NCI-H2227 treated with DMSO at 0.1 percent for 48 hours (cell line): ENCODE measurements around the gene NUCB1.
A peak's percentile ranks its signal among the peaks of the same experiment; 100 is the strongest.
"Not testable (repeated sequence)": the region's sequence is repeated elsewhere in the genome, so short reads cannot be mapped to it uniquely, and the experiment has no call there.

Experiments used
- DNase-seq: peaks from one replicate; lab custom pipeline; 2025; lab: John Stamatoyannopoulos, UW

NUCB1 gene

GRCh38 chr19:48906324-48906723 lies 6.2 kb downstream of the NUCB1 start:
- no peak for DNase-seq

DNA sequence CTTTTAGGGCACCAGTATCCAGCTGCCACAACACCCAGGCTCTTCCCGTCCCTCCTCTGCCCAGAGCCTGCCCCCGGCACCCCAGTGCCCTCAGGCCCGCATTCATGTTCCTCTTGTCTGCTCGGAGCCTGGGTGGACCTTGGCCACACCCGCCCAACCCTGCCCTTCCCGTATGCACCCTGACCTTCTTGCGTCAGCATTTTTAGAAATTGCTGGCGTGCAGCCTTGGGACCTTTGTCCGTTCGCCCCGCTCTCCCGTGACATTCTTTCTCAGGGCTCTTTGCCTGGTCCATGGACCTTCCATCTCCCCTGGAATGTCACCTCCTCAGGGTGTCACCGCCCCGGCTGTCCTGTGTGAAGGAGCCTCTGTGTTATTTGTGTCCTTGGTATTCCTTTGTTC lies 7.6 kb downstream of the NUCB1 start:
- DNase-seq, result no peak

GRCh38 chr19:48909424-48910077 lies 9.4 kb downstream of the NUCB1 start:
- DNase-seq, result not testable (repeated sequence)

- DNase-seq, result no peak
Measured at GRCh38 chr19:48910803-48911202, 10.7 kb downstream of the NUCB1 start.

- no peak for DNase-seq
Measured at GRCh38 chr19:48913114-48913889, 13.2 kb downstream of the NUCB1 start.

DNA sequence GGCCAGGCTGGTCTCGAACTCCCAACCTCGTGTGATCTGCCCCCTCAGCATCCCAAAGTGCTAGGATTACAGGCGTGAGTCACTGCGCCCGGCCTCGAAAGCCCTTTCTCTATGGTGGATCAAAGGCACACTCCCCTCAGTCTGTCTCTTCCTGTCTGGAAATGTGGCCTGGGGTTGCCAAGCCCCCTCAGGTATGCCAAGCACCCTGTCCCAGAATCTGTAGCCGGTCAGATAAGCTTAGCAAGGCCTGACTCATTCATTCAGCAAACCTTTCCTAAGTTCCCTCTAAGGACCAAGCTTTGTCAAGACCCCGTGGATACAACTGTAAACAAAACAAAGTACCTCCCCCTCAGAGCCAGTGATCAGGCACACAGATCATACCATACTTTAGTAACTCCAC lies 14.1 kb downstream of the NUCB1 start:
- DNase-seq, result no peak

GRCh38 chr19:48915757-48916156 lies 15.6 kb downstream of the NUCB1 start:
- no peak for DNase-seq

DNA sequence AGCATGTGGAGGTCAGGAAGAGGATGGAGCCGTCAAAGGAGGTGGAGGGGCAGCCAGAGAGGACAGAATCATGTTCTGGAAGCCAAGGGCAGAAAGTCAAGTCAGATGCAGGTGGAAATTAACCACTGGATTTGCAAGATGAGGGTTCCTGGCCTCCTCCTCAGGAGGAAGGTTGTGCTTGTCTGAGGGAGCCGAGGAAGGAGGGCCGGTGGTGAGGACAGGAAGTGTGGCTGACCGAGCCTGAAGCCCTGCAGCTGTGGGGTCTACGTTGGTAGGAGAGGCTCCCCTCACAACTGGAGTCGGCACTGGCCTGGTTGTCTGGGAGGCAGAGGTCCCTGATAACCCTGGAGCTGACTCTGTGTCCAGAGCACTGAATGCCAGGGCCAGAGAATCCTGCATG lies 18.0 kb downstream of the NUCB1 start:
- DNase-seq, result no peak

DNA sequence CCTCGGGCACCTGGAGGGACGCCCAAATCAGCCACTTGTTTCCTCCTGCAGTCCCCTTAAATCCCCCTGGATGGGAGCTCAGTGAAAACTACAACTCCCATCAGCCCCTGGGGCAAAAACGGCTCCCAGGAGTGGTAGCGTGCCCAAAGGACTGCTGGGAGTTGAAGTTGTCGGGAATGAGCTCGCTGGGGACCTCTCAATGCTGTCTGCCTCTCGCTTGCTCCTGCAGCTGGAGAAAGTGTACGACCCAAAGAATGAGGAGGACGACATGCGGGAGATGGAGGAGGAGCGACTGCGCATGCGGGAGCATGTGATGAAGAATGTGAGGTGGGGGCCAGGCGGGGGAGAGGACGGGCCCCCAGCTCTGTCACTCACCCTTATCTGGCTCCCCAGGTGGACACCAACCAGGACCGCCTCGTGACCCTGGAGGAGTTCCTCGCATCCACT lies 18.7 kb downstream of the NUCB1 start:
- DNase-seq, result no peak

- DNase-seq, result not testable (repeated sequence)
Measured at GRCh38 chr19:48919271-48919670, 19.2 kb downstream of the NUCB1 start.

DNA sequence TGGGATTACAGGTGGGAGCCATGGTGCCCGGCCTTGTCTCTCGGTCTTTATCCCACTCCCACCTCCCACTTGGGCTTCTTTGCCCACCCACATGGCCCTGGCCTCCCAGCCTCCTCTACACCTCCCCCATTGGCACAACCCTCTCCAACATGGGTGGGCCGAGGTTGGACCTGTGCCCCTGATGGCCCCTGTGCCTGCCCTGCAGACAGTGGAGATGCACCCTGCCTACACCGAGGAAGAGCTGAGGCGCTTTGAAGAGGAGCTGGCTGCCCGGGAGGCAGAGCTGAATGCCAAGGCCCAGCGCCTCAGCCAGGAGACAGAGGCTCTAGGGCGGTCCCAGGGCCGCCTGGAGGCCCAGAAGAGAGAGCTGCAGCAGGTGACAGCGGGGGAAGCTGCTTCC lies 20.8 kb downstream of the NUCB1 start:
- DNase-seq, result no peak

GRCh38 chr19:48921721-48922500 lies 21.8 kb downstream of the NUCB1 start:
- DNase-seq, result no peak

- no peak for DNase-seq
Measured at GRCh38 chr19:48922548-48923490, 22.7 kb downstream of the NUCB1 start.

- DNase-seq, result no peak
Measured at GRCh38 chr19:48925240-48925843, 25.2 kb downstream of the NUCB1 start.

DNA sequence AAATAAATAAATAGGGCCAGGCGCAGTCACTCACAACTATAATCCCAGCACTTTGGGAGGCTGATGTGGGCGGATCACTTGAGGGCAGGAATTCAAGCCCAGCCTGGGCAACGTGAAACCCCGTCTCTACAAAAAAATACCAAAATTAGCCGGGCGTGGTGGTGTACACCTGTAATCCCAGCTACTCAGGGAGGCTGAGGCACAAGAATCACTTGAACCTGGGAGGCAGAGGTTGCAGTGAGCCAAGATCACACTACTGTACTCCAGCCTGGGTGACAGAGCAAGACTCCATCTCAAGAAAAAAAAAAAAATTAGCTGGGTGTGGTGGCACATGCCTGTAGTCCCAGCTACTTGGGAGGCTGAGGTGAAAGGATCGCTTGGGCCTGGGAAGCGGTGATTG lies 25.8 kb downstream of the NUCB1 start:
- DNase-seq, result not testable (repeated sequence)

- DNase-seq, result no peak
Measured at GRCh38 chr19:48926909-48927308, 26.8 kb downstream of the NUCB1 start.

DNA sequence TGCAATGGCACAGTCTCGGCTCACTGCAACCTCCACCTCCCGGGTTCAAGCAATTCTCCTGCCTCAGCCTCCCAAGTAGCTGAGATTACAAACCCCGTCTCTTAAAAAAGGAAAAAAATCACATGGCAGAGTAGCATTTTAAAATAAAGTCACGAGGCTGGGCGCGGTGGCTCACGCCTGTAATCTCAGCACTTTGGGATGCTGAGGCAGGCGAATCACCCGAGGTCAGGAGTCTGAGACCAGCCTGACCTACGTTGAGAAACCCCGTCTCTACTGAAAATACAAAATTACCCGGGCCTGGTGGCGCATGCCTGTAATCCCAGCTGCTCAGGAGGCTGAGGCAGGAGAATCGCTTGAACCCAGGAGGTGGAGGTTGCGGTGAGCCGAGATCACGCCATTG lies 27.6 kb downstream of the NUCB1 start:
- not testable (repeated sequence) for DNase-seq

DNA sequence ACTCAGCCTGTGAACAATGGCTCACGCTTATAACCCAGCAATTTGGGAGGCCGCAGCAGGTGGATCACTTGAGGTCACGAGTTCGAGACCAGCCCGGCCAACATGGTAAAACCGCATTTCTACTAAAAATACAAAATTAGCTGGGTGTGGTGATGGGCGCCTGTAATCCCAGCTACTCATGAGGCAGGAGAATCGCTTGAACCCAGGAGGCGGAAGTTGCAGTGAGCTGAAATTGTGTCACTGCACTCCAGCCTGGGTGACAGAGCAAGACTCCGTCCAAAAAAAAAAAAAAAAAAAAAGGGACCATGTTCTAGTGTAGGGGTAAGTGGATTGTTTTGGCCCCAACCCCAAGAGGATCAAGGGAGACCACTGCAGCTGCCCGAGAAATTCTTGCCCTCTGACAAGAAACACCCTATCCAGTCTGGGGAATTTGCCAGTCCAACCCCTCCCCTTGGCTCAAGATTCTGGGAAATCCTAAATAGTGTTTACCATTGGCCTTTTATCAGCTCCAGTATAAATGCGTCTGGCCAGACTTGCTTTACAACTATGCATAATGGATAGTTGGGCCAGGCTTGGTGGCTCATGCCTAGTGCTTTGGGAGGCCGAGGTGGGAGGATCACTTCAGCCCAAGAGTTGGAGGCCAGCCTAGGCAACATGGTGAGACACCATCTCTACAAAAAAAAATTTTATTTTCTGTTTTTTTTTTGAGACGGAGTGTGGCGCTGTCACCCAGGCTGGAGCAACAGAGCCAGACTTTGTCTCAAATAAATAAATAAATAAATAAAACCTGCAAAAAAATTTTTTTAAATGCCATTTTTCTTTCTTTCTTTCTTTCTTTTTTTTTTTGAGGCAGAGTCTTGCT lies 28.3 kb downstream of the NUCB1 start:
- DNase-seq, result no peak

DNA sequence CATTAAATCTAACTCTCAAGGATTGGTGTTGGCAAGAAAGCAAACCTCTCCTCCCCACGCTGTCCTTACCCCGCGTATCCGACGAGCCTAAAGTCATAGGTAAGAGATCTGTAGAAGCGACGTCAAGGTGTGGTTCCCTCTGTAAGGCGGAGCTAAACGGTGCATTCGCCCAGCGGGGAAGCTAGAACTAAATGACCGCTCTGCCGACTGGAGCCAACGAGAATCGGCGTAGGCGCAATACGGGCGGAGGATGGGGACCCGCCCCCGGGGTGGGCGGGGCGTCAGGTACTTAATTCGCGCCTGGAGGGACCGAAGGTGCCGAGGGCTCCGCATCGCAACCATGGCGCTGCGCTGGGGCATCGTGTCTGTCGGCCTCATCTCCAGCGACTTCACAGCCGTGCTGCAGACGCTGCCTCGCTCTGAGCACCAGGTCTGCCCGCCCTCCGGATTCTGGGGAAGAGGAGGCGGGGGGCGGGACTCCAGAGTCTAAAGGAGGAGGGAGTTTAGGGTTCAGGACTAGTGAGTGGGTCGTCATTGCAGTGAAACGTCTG lies 33.3 kb downstream of the NUCB1 start, which contains the start of gene DHDH:
Gene DHDH (plus strand): TSS at position 318 of the 551 bp plus-strand sequence. CDS start 23 bp downstream, at position 341.
- peak; percentile 74 for DNase-seq

DNA sequence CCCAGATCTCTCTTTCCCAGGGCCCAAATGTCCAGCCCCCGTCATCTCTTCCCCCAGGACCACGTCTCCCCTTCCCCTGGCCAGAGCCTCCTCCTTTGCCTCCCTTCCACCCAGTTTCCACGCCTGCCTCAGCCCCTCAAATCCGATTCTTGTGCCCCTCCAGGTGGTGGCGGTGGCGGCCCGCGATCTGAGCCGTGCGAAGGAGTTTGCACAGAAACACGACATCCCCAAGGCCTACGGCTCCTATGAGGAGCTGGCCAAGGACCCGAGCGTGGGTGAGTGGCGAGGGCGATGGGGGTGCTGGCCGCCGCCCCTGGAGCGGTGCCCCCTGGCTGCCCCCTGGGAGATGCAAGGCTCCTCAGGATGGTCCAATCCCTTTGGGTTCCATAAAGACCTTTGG lies 34.7 kb downstream of the NUCB1 start:
- no peak for DNase-seq
